HCT116 (cell line): Measurements from ENCODE around the gene CPS1. TPM values are rescaled to one million over a fixed set of nuclear protein-coding genes. Genes with fewer than 3 reads are reported as not detected.

Experiments
- ATAC-seq: fragments of 200-7000 bp; cut with Tn5 transposase; 2 replicates; pipeline ENCODE4 v1.9.1; 2020; ENCODE audit warnings: mild to moderate bottlenecking, moderate library complexity
- BruUV-seq: library from RNA; stranded (reverse); fragments of 400-500 nt; replicated peaks from 2 replicates; lab custom pipeline; 2021; lab: Mats Ljungman, UMichigan
- CTCF ChIA-PET: fragments of 300-600 bp; sonication (Branson Sonifier 250); formaldehyde crosslinking; loops from one replicate; lab custom pipeline; 2021; ENCODE audit warnings: antibody characterized with exemption; lab: Charles Lee
- POLR2A ChIA-PET: fragments of 300-600, 350-600 bp; sonication (Branson Sonifier 250); formaldehyde crosslinking; loops from one replicate; lab custom pipeline; 2021; ENCODE audit warnings: antibody characterized with exemption; lab: Charles Lee
- RAD21 ChIA-PET, 2 experiments: fragments of 300-600 bp; sonication (Branson Sonifier 250); formaldehyde crosslinking; loops; one replicate each; lab custom pipeline; 2023; ENCODE audit warnings: low total read pairs in 2 of 2; ENCODE audit not compliant: uncharacterized antibody in 2 of 2, unreplicated experiment in 2 of 2, low non-redundant PET in 1 of 2; lab: Charles Lee
- DNase-seq: peaks from one replicate; pipeline ENCODE4 v3.0.0-alpha.2; 2010; ENCODE audit warnings: low read depth, low spot score
- H2AFZ ChIP-seq: fragments of 200-600 bp; shearing (Covaris generic), sonication (generic); 2 replicates; pipeline ENCODE4 v1.6.1; 2017; ENCODE audit warnings: low read depth, mixed run types, mixed read lengths, antibody characterized with exemption, low read length; ENCODE audit not compliant: poor library complexity, severe bottlenecking
- H3K27ac ChIP-seq: 2 replicates; pipeline ENCODE4 v1.5.1; 2012; ENCODE audit warnings: low read depth, low read length
- H3K27me3 ChIP-seq: fragments of 200-600 bp; sonication (generic); 2 replicates; pipeline ENCODE4 v1.6.1; 2016; ENCODE audit warnings: mixed run types, low read length, mixed read lengths; ENCODE audit not compliant: insufficient read depth
- H3K36me3 ChIP-seq, 2 experiments: fragments of 200-500 bp in 1 of 2; fragments of 200-600 bp in 1 of 2; sonication (Bioruptor generic) in 1 of 2; sonication (generic) in 1 of 2; 2 replicates each; pipeline versions ENCODE4 v1.5.1 to v1.6.1; 2014 to 2016; ENCODE audit warnings: low read length in 2 of 2, inconsistent platforms in 1 of 2, mixed read lengths in 1 of 2, mixed run types in 1 of 2; ENCODE audit not compliant: insufficient read depth in 2 of 2, control insufficient read depth in 1 of 2
- H3K4me1 ChIP-seq, 2 experiments: fragments of 200-600 bp in 1 of 2; sonication (generic) in 1 of 2; 2 replicates each; pipeline versions ENCODE4 v1.5.1 to v1.6.1; 2012 to 2017; ENCODE audit warnings: low read length in 2 of 2, inconsistent platforms in 1 of 2, mild to moderate bottlenecking in 1 of 2, mixed read lengths in 1 of 2, mixed run types in 1 of 2, moderate library complexity in 1 of 2; ENCODE audit not compliant: insufficient read depth in 2 of 2, control insufficient read depth in 1 of 2
- H3K4me2 ChIP-seq: fragments of 200-600 bp; sonication (generic); 2 replicates; pipeline ENCODE4 v1.6.1; 2017; ENCODE audit warnings: mixed run types, low read length, mixed read lengths
- H3K4me3 ChIP-seq, 2 experiments: fragments of 200-600 bp in 1 of 2; sonication (generic) in 1 of 2; replicated peaks in 1 of 2; 2 replicates each; pipeline ENCODE4 v1.5.1; 2011 to 2016; ENCODE audit warnings: low read length in 2 of 2, control low read depth in 1 of 2, low read depth in 1 of 2, mild to moderate bottlenecking in 1 of 2, mixed read lengths in 1 of 2, mixed run types in 1 of 2
- H3K79me2 ChIP-seq: fragments of 200-600 bp; sonication (generic); 2 replicates; pipeline ENCODE4 v1.6.1; 2017; ENCODE audit warnings: mild to moderate bottlenecking, mixed run types, low read length, moderate library complexity, mixed read lengths; ENCODE audit not compliant: insufficient read depth
- H3K9ac ChIP-seq: fragments of 200-600 bp; sonication (generic); 2 replicates; pipeline ENCODE4 v1.6.1; 2016; ENCODE audit warnings: low read length, mixed read lengths
- H3K9me2 ChIP-seq: fragments of 200-600 bp; sonication (generic), shearing (Covaris generic); 2 replicates; pipeline ENCODE4 v1.6.1; 2017; ENCODE audit warnings: mixed run types, mild to moderate bottlenecking, moderate library complexity; ENCODE audit not compliant: insufficient read depth
- H3K9me3 ChIP-seq, 2 experiments: fragments of 200-500 bp in 1 of 2; fragments of 200-600 bp in 1 of 2; sonication (Bioruptor generic) in 1 of 2; sonication (generic) in 1 of 2; 2 replicates each; pipeline ENCODE4 v1.6.1; 2014 to 2017; ENCODE audit warnings: low read length in 2 of 2, mixed read lengths in 2 of 2, inconsistent platforms in 1 of 2, low read depth in 1 of 2, mild to moderate bottlenecking in 1 of 2, mixed run types in 1 of 2, moderate library complexity in 1 of 2; ENCODE audit not compliant: control insufficient read depth in 1 of 2, insufficient read depth in 1 of 2
- H4K20me1 ChIP-seq: fragments of 200-600 bp; sonication (generic), shearing (Covaris generic); 2 replicates; pipeline ENCODE4 v1.6.1; 2017; ENCODE audit warnings: mixed run types, mild to moderate bottlenecking, moderate library complexity; ENCODE audit not compliant: insufficient read depth
- CBX3 ChIP-seq: IDR thresholded peaks from 2 replicates; pipeline ENCODE4 v1.6.1; 2012; ENCODE audit warnings: low read depth
- EGR1 ChIP-seq: IDR thresholded peaks from 2 replicates; pipeline ENCODE4 v1.6.1; 2012; ENCODE audit warnings: low read depth
- ELF1 ChIP-seq: IDR thresholded peaks from 2 replicates; pipeline ENCODE4 v1.6.1; 2012; ENCODE audit warnings: low read depth, borderline replicate concordance
- EZH2phosphoT487 ChIP-seq: fragments of 200-600 bp; IDR thresholded peaks from 2 replicates; pipeline ENCODE4 v1.6.1; 2018; ENCODE audit warnings: antibody characterized with exemption, borderline replicate concordance
- FOSL1 ChIP-seq: IDR thresholded peaks from 2 replicates; pipeline ENCODE4 v1.6.1; 2012; ENCODE audit warnings: low read depth
- JUND ChIP-seq: IDR thresholded peaks from 2 replicates; pipeline ENCODE4 v1.6.1; 2012
- RAD21 ChIP-seq: IDR thresholded peaks from 2 replicates; pipeline ENCODE4 v1.6.1; 2012; ENCODE audit warnings: low read depth, mild to moderate bottlenecking
- SIN3A ChIP-seq: IDR thresholded peaks from 2 replicates; pipeline ENCODE4 v1.6.1; 2012; ENCODE audit warnings: low read depth
- SRF ChIP-seq: IDR thresholded peaks from 2 replicates; pipeline ENCODE4 v1.6.1; 2012; ENCODE audit warnings: low read depth
- TCF7L2 ChIP-seq: IDR thresholded peaks from 2 replicates; pipeline ENCODE4 v1.7.0; 2011; ENCODE audit warnings: borderline replicate concordance, inconsistent platforms; ENCODE audit not compliant: insufficient read depth, insufficient read length; ENCODE audit errors: extremely low read depth
- YY1 ChIP-seq: IDR thresholded peaks from 2 replicates; pipeline ENCODE4 v1.6.1; 2011; ENCODE audit warnings: low read length, low read depth, moderate library complexity, mild to moderate bottlenecking; ENCODE audit not compliant: insufficient replicate concordance; ENCODE audit errors: extremely low read depth
- ZFX ChIP-seq: fragments of 450-650 bp; IDR thresholded peaks from 2 replicates; pipeline ENCODE4 v1.6.1; 2017
- ZNF274 ChIP-seq: fragments of 200-500 bp; sonication (Bioruptor generic); IDR thresholded peaks from 2 replicates; pipeline ENCODE4 v1.6.1; 2014; ENCODE audit warnings: mild to moderate bottlenecking, low read depth, low read length, inconsistent platforms
- intact Hi-C: fragments of 100-400 bp; cut with micrococcal nuclease; formaldehyde crosslinking; loops from 2 replicates; pipeline ENCODE4 v1.10.0; 2022
- total RNA-seq: library from RNA; stranded (reverse); gene quantifications from one replicate; pipeline ENCODE4 v1.2.1, GENCODE V29; 2021; ENCODE audit not compliant: unreplicated experiment
- TF ChIP-seq, protein P1 (sequence below): IDR thresholded peaks from 2 replicates; pipeline ENCODE4 v1.6.1; 2012
- TF ChIP-seq, protein P2 (sequence below): IDR thresholded peaks from 2 replicates; pipeline ENCODE4 v1.6.1; 2011; ENCODE audit warnings: mild to moderate bottlenecking, low read length, moderate library complexity; ENCODE audit not compliant: insufficient replicate concordance; ENCODE audit errors: extremely low read depth
- TF ChIP-seq, protein P3 (sequence below): IDR thresholded peaks from 2 replicates; pipeline ENCODE4 v1.6.1; 2012; ENCODE audit warnings: low read depth

The CPS1 gene
- total RNA-seq, 1 experiment from 2014 or later, result 37.5 TPM

DNA sequence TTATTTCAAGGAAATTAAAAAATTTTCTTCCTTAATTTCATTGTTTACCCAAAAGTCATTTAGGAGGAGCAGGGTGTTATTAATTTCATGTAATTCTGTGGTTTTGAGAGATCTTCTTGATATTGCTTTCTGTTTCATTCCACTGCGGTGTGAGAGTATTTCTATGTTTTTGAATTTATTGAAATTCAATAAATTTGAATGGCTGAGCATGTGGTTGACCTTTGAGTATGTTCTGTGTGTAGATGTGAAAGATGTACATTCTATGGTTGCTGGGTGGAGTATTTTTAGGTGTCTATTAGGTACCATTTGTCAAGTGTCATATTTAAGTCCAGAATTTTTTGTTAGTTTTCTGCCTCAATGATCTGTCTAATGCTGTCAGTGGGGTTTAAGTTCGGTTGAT lies 40.5 kb upstream of the CPS1 start:
- Histone ChIP-seq H3K4me3 (no peak overlapping the region), H4K20me1 (no peaks in the 10 kb centered on the region), H3K9ac (no peak overlapping the region), H3K27ac (no peak overlapping the region), H3K9me3 (no peaks in the 10 kb centered on the region), H3K4me1 (no peaks in the 10 kb centered on the region), H2AFZ (no peak overlapping the region), H3K36me3 (no peaks in the 10 kb centered on the region), H3K79me2 (no peaks in the 10 kb centered on the region), H3K4me2 (no peak overlapping the region), H3K9me2 (no peaks in the 10 kb centered on the region), H3K27me3 (no peaks in the 10 kb centered on the region)
- no peak for TF ChIP-seq JUND
- no peak for TF ChIP-seq CBX3
- no peak for TF ChIP-seq YY1
- TF ChIP-seq ZFX, result no peak
- no peak for TF ChIP-seq EGR1
- TF ChIP-seq, protein P1, sequence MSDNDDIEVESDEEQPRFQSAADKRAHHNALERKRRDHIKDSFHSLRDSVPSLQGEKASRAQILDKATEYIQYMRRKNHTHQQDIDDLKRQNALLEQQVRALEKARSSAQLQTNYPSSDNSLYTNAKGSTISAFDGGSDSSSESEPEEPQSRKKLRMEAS, result no peak
- no peak for TF ChIP-seq ELF1
- TF ChIP-seq TCF7L2, result no peak
- TF ChIP-seq SRF, result no peak
- TF ChIP-seq, protein P2, sequence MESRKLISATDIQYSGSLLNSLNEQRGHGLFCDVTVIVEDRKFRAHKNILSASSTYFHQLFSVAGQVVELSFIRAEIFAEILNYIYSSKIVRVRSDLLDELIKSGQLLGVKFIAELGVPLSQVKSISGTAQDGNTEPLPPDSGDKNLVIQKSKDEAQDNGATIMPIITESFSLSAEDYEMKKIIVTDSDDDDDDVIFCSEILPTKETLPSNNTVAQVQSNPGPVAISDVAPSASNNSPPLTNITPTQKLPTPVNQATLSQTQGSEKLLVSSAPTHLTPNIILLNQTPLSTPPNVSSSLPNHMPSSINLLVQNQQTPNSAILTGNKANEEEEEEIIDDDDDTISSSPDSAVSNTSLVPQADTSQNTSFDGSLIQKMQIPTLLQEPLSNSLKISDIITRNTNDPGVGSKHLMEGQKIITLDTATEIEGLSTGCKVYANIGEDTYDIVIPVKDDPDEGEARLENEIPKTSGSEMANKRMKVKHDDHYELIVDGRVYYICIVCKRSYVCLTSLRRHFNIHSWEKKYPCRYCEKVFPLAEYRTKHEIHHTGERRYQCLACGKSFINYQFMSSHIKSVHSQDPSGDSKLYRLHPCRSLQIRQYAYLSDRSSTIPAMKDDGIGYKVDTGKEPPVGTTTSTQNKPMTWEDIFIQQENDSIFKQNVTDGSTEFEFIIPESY, result no peak
- no peak for TF ChIP-seq ZNF274
- no peak for TF ChIP-seq RAD21
- TF ChIP-seq SIN3A, result no peak
- no peak for TF ChIP-seq EZH2phosphoT487
- no peak for TF ChIP-seq FOSL1
- TF ChIP-seq, protein P3, sequence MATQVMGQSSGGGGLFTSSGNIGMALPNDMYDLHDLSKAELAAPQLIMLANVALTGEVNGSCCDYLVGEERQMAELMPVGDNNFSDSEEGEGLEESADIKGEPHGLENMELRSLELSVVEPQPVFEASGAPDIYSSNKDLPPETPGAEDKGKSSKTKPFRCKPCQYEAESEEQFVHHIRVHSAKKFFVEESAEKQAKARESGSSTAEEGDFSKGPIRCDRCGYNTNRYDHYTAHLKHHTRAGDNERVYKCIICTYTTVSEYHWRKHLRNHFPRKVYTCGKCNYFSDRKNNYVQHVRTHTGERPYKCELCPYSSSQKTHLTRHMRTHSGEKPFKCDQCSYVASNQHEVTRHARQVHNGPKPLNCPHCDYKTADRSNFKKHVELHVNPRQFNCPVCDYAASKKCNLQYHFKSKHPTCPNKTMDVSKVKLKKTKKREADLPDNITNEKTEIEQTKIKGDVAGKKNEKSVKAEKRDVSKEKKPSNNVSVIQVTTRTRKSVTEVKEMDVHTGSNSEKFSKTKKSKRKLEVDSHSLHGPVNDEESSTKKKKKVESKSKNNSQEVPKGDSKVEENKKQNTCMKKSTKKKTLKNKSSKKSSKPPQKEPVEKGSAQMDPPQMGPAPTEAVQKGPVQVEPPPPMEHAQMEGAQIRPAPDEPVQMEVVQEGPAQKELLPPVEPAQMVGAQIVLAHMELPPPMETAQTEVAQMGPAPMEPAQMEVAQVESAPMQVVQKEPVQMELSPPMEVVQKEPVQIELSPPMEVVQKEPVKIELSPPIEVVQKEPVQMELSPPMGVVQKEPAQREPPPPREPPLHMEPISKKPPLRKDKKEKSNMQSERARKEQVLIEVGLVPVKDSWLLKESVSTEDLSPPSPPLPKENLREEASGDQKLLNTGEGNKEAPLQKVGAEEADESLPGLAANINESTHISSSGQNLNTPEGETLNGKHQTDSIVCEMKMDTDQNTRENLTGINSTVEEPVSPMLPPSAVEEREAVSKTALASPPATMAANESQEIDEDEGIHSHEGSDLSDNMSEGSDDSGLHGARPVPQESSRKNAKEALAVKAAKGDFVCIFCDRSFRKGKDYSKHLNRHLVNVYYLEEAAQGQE, result no peak
- no TSS peak for BruUV-seq
- ATAC-seq (no peak), DNase-seq (no peak)
- ChIA-PET RAD21 (no interaction called here), POLR2A (no interaction called here), CTCF (no interaction called here)
- intact Hi-C loops, result no loop called here
